K562 treated with DMSO at 1 percent for 24 hours (cell line): Measurements from ENCODE around the gene TXLNB. TPM values are rescaled to one million over a fixed set of nuclear protein-coding genes. Genes with fewer than 3 reads are reported as not detected.

Source experiments
- total RNA-seq: library from RNA; unstranded; fragments of 300-600 nt; gene quantifications from 2 replicates; pipeline ENCODE4 v1.2.3, GENCODE V29; 2022; ENCODE audit warnings: low read depth; ENCODE audit not compliant: insufficient read depth

The TXLNB gene
- not detected in 2 replicates for total RNA-seq

GRCh38 chr6:139291813-139292619, at the start of gene TXLNB:
TSS of gene TXLNB (minus strand) at chr6:139291998. CDS start at chr6:139288899, 3,099 bp downstream.

Other genes with a start within 250 kb of the TXLNB start
- gene HECA, start 156.9 kb downstream of the TXLNB start, total RNA-seq, result 3.0 and 3.8 TPM in 2 replicates
- 33.0 and 35.0 TPM in 2 replicates for gene CITED2, start 82.7 kb upstream of the TXLNB start, total RNA-seq